OCI-LY3 (cell line): ENCODE measurements around the gene USHBP1.

Experiments used
- EZH2phosphoT487 ChIP-seq: fragments of 200-600 bp; shearing (Covaris generic); IDR thresholded peaks from 2 replicates; pipeline ENCODE4 v1.6.1; 2018; ENCODE audit warnings: antibody characterized with exemption, mixed run types, low read depth
- TF ChIP-seq, protein P1 (sequence below): fragments of 200-600, 300-600 bp; sonication (generic); IDR thresholded peaks from 2 replicates; pipeline ENCODE4 v1.5.1; 2014; ENCODE audit warnings: antibody characterized with exemption, low read length, low read depth

DNA sequence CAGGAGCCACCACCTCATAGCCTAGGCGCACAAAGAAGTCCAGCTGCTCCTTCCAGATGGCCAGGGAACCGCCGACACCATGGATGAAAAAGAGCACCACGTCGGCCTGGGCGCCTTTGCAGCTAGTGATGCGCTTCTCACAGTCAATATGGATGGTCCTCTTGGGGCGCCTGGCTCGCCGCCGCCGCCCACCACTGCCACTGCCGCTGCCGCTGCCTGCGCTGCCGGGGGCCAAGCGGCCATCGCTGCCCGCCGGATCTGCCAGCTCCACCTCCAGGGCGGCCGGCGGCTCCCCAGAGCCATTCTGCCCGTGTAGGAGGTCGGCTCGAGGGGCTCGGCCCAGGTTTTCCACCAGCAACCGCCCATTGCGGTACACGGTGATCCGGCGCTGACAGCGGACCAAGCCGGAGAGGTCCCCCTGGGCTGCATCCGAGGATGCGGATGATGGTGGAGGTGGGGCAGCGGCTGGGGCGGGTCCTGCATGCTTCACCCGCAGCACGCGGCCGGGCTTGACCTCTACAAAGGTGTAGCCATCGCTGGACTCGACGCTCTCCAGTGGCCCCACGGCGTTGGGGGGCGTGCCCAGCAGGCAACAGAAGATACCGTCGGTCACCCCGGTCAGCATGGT is 36.6 kb upstream of the USHBP1 start:
- TF ChIP-seq, protein P1, sequence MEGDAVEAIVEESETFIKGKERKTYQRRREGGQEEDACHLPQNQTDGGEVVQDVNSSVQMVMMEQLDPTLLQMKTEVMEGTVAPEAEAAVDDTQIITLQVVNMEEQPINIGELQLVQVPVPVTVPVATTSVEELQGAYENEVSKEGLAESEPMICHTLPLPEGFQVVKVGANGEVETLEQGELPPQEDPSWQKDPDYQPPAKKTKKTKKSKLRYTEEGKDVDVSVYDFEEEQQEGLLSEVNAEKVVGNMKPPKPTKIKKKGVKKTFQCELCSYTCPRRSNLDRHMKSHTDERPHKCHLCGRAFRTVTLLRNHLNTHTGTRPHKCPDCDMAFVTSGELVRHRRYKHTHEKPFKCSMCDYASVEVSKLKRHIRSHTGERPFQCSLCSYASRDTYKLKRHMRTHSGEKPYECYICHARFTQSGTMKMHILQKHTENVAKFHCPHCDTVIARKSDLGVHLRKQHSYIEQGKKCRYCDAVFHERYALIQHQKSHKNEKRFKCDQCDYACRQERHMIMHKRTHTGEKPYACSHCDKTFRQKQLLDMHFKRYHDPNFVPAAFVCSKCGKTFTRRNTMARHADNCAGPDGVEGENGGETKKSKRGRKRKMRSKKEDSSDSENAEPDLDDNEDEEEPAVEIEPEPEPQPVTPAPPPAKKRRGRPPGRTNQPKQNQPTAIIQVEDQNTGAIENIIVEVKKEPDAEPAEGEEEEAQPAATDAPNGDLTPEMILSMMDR, result no peak
- TF ChIP-seq EZH2phosphoT487, result no peak
